Measurements from ENCODE around the gene ARSB.

The ARSB gene

DNA sequence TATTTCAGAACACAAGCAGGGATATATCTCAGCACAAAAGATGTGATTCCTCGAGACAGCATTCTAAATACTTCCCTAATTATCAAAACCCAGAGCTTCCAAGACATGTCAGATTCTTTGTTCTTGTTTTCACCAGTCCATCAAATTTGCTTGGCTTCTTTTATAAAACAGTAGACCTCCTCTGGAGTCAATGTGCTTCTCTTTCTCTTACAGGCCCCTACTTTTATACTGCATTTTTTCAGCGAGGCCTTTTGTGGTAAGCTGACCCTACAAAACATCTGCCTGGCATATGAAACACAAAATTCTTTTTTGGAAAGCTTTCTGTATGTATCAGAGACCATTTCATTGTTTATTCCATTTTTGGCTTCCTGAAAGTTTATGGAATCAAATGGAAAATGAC lies 81.8 kb downstream of the ARSB start:
- in situ Hi-C loops (cut with MboI; ENCODE audit: low pct_unique_long_range_greater_than_20kb, low sequenced_read_pairs, unreplicated experiment) = no loop called here
- TF ChIP-seq, protein P1, sequence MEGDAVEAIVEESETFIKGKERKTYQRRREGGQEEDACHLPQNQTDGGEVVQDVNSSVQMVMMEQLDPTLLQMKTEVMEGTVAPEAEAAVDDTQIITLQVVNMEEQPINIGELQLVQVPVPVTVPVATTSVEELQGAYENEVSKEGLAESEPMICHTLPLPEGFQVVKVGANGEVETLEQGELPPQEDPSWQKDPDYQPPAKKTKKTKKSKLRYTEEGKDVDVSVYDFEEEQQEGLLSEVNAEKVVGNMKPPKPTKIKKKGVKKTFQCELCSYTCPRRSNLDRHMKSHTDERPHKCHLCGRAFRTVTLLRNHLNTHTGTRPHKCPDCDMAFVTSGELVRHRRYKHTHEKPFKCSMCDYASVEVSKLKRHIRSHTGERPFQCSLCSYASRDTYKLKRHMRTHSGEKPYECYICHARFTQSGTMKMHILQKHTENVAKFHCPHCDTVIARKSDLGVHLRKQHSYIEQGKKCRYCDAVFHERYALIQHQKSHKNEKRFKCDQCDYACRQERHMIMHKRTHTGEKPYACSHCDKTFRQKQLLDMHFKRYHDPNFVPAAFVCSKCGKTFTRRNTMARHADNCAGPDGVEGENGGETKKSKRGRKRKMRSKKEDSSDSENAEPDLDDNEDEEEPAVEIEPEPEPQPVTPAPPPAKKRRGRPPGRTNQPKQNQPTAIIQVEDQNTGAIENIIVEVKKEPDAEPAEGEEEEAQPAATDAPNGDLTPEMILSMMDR (IDR thresholded peaks at IDR 0.05; ENCODE audit: extremely low read depth, insufficient read depth, missing control alignments) = no peak
- no peak for DNase-seq (ENCODE audit: low spot score)

DNA sequence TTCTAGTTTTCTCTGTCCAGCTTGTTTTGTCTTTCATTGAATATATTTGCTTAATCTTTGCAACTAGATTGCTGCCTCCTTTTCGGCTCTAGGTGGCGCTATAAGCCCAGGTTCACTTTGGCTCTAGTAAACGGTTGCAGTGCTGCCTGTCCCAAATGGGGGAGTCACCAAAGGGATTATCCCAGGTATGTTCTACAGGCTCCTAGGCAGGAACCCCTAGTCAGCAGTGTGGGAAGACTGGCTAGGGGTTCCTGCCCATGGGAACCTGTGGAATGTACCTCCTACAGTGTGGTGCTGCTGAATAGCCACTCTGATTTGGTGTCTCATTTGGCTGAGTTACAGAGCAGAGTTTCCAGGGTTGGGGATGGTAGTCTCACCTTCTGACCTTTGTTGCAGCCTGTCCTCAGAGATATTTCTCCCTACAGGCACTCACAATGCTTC lies 85.2 kb downstream of the ARSB start:
- in situ Hi-C loops (cut with MboI; ENCODE audit: low pct_unique_long_range_greater_than_20kb, low sequenced_read_pairs, unreplicated experiment) = loop anchor here (10.0 kb wide), 1 partner anchor 65 kb away; no protein-coding TSS in a partner anchor
- DNase-seq (ENCODE audit: low spot score) = peak; percentile 28
- TF ChIP-seq, protein P1 (IDR thresholded peaks at IDR 0.05; ENCODE audit: extremely low read depth, insufficient read depth, missing control alignments) = peak; percentile 70

DNA sequence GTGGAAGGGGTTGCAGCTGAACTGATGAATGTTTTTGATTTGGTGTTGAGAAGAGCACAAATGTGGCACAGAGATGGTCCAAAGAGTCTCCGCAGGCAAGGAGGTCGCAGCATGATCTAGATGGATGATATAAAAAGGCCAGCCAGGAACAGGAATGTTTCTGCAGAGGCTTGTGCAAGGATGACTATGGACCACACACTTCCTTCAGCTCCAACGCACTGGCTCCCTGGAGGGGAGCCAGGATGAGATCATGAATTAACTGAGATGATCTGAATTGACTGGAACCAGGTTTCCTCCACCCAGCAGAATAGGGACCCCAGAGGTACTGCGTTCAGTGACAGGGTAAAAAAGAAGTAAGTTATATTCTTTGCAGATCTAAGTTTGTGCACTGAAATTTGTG lies 89.0 kb downstream of the ARSB start:
- in situ Hi-C loops (cut with MboI; ENCODE audit: low pct_unique_long_range_greater_than_20kb, low sequenced_read_pairs, unreplicated experiment) = loop anchor here (10.0 kb wide), 1 partner anchor 69 kb away; no protein-coding TSS in a partner anchor
- TF ChIP-seq, protein P1 (IDR thresholded peaks at IDR 0.05; ENCODE audit: extremely low read depth, insufficient read depth, missing control alignments) = no peak
- no peak for DNase-seq (ENCODE audit: low spot score)

- in situ Hi-C loops (cut with MboI; ENCODE audit: low pct_unique_long_range_greater_than_20kb, low sequenced_read_pairs, unreplicated experiment) = loop anchor here (10.0 kb wide), 1 partner anchor 69 kb away; no protein-coding TSS in a partner anchor
- DNase-seq (ENCODE audit: low spot score) = no peak
- TF ChIP-seq, protein P1 (IDR thresholded peaks at IDR 0.05; ENCODE audit: extremely low read depth, insufficient read depth, missing control alignments) = no peak
Observed at GRCh38 chr5:78895616-78896015, 89.5 kb downstream of the ARSB start.

- DNase-seq (ENCODE audit: low spot score) = no peak
- TF ChIP-seq, protein P1 (IDR thresholded peaks at IDR 0.05; ENCODE audit: extremely low read depth, insufficient read depth, missing control alignments) = no peak
- in situ Hi-C loops (cut with MboI; ENCODE audit: low pct_unique_long_range_greater_than_20kb, low sequenced_read_pairs, unreplicated experiment) = loop anchor here (10.0 kb wide), 1 partner anchor 71 kb away; no protein-coding TSS in a partner anchor
Observed at GRCh38 chr5:78893940-78894677, 91.0 kb downstream of the ARSB start.

GRCh38 chr5:78890667-78891379 lies 94.3 kb downstream of the ARSB start:
- TF ChIP-seq, protein P1 (IDR thresholded peaks at IDR 0.05; ENCODE audit: extremely low read depth, insufficient read depth, missing control alignments) = no peak
- DNase-seq (ENCODE audit: low spot score) = no peak
- in situ Hi-C loops (cut with MboI; ENCODE audit: low pct_unique_long_range_greater_than_20kb, low sequenced_read_pairs, unreplicated experiment) = loop anchor here (10.0 kb wide), 1 partner anchor 74 kb away; no protein-coding TSS in a partner anchor
